ENCODE results near the gene FGFRL1.

FGFRL1 gene

DNA sequence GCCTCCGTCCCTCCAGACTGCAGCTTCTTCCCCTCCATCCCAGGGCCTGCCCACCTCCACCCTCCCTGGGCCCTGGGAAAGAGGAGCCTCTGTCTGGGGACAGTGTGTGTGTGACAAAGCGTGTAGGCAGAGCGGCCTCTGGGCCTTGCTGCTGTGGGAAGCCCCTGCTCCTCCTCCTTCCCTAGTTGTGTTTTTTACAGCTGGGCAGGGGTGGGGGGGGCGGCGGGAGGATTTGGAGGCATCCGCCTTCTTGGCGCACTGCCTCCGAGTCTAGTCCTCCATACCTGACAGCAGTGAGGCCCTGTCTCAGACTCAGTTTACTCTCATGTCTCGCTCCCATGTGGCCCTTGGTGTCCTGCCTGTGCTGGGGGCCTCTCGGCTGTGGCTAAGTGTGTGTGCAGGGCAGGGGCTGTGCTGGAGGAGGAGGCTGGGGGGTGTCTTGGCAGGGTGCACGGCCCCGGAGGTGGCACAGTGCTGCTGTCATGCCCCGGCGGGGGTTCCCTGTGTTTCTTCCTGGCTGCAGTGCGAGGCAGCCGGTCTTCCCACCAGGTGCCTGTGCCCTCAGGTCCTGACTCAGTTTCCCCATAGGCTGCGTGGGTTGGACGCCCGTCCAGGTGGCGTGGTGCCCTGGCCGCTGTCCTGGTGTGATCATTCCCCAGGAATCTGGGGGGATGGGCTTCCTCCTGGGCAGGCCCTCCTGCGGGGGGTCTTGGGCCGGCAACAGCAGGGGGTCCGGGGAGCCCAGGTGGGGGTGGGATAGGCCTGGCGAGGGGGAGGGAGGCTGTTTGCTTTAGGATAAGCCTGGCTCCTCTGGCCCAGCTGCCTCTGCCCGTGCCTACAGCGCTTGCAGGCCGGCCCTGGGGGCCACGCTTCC, 7.0 kb downstream of the FGFRL1 start:
- no peak overlapping the region for H3K4me3 ChIP-seq (ENCODE audit: low read depth, low read length)
- ChIA-PET CTCF (no interaction called here), POLR2A (no interaction called here)
- no peak for DNase-seq (ENCODE audit: low read depth, low spot score)
- TF ChIP-seq, protein P1, sequence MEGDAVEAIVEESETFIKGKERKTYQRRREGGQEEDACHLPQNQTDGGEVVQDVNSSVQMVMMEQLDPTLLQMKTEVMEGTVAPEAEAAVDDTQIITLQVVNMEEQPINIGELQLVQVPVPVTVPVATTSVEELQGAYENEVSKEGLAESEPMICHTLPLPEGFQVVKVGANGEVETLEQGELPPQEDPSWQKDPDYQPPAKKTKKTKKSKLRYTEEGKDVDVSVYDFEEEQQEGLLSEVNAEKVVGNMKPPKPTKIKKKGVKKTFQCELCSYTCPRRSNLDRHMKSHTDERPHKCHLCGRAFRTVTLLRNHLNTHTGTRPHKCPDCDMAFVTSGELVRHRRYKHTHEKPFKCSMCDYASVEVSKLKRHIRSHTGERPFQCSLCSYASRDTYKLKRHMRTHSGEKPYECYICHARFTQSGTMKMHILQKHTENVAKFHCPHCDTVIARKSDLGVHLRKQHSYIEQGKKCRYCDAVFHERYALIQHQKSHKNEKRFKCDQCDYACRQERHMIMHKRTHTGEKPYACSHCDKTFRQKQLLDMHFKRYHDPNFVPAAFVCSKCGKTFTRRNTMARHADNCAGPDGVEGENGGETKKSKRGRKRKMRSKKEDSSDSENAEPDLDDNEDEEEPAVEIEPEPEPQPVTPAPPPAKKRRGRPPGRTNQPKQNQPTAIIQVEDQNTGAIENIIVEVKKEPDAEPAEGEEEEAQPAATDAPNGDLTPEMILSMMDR (IDR thresholded peaks at IDR 0.05; ENCODE audit: insufficient read depth, low read length, missing control alignments) = no peak

DNA sequence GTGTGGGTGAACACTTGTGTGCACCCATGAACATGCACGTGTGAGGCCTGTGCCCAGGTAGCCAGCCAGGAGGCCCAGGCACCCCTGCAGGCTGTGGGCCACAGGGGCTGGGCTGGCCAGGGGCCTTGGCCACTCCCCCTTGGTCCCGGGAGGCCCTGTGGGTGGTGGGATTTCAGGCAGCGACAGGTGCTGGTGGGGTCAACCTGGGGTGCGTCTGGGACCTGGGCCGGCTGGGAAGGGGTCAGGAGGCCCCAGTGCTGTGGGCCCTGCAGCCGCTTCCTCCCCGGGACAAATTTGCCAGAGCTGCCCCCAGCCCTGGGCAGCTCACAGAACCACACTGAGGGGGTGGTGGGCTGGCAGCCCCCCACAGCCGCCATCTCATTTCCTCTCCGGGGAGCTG, 7.9 kb downstream of the FGFRL1 start:
- POLR2A ChIA-PET = no interaction called here
- CTCF ChIA-PET = no interaction called here

DNA sequence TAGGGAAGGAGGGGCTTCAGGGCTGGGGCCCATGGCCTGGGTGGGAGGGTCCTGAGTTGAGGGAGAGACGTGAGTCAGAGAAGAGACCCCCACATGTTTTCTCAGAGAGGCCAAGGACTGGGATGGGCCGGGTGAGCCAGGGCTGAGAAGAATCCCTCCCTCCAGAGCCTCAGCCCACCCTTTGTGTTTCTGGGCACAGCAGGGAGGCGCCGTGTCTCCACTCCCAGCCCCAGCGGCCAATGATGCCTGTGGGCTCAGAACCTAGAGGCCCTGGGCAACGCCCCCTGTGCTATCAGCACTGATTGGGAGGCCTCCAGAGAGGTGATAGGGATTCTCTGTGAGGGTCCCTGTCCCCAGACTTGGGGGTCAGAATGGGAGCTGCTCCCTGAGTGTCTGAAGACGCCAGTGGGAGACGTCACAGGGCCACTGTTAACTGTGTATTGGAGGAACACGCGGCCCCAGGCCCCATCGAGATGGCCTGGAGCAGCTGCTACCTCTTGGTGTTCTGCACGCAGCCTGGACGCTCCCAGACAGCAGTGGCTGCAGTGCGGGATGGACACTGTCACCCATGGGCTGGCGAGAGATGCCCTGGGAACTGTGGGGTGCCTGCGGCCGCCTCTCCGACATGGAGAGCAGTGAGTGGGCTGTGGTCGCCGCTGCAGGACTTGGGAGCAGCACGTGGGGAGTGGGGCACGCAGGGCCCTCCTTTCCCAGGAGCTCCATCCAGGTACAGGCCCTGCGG, 8.5 kb downstream of the FGFRL1 start:
- POLR2A ChIA-PET = no interaction called here
- CTCF ChIA-PET = no interaction called here
- DNase-seq (ENCODE audit: low read depth, low spot score) = no peak
- TF ChIP-seq, protein P1 (IDR thresholded peaks at IDR 0.05; ENCODE audit: insufficient read depth, low read length, missing control alignments) = no peak
- no peak overlapping the region for H3K4me3 ChIP-seq (ENCODE audit: low read depth, low read length)

More for the DNA sequence above, 7.9 kb downstream of the FGFRL1 start:
- H3K4me3 ChIP-seq (ENCODE audit: low read depth, low read length) = no peak overlapping the region
- DNase-seq (ENCODE audit: low read depth, low spot score) = no peak
- TF ChIP-seq, protein P1 (IDR thresholded peaks at IDR 0.05; ENCODE audit: insufficient read depth, low read length, missing control alignments) = no peak

DNA sequence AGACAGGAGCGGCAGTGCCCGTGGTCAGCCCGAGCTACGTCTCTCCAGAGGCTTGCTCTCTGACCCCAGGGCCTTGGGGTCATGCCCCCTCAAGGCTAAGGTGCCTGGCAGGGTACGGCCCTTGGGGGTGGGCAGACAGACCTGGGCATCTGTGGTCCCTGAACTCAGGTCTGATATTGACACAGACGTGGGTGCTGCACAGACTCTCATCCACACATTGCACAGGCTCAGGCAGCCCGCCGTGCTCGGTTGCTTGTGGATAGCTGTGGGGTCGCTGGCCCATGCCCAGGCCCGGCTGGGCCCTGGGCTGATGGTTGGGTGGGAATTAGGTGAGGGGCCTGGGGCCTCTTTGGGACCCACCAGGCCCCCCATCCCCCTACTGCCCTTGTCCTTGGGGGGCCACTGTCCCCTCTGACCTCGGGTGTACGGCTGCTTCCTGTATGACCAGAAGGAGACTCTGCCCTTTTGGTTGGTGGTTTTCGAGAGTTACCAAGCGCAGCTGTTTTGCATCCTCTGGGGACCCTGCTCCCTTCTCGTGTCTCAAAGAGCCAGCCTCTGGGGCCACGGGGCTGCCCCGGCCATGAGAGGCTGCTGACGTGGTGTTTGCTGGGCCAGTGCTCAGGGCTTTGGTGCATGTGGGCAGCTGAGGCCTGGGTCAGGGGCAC, 10.1 kb downstream of the FGFRL1 start:
- TF ChIP-seq, protein P1 (IDR thresholded peaks at IDR 0.05; ENCODE audit: insufficient read depth, low read length, missing control alignments) = no peak
- POLR2A ChIA-PET = no interaction called here
- no peak for DNase-seq (ENCODE audit: low read depth, low spot score)
- H3K4me3 ChIP-seq (ENCODE audit: low read depth, low read length) = no peak overlapping the region
- CTCF ChIA-PET = no interaction called here

DNA sequence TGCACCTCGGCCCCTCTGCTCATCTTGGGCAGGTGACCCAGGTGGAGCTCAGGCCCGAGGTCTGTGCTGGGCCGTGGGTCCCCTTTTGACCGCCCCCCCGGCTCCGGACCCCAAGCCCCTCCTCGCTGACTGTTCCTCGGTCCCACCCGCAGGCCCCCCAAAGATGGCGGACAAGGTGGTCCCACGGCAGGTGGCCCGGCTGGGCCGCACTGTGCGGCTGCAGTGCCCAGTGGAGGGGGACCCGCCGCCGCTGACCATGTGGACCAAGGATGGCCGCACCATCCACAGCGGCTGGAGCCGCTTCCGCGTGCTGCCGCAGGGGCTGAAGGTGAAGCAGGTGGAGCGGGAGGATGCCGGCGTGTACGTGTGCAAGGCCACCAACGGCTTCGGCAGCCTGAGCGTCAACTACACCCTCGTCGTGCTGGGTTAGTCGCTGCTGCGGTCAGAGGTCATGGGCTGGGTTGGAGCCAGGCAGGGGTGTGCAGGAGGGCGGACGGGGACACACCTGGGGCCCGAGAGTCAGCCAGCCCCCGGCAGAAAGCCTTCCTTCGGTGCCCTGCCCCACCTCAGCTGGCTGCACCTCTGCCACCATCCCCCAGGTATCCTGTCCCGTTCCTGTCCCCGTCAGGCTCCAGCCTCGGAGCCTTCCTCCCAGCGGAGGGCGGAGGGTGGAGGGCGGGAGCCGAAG, 10.8 kb downstream of the FGFRL1 start:
- no peak for DNase-seq (ENCODE audit: low read depth, low spot score)
- TF ChIP-seq, protein P1 (IDR thresholded peaks at IDR 0.05; ENCODE audit: insufficient read depth, low read length, missing control alignments) = no peak
- ChIA-PET POLR2A (no interaction called here), CTCF (no interaction called here)
- H3K4me3 ChIP-seq (ENCODE audit: low read depth, low read length) = no peak overlapping the region

Data from AG04449 (cell line).